ENCODE results near the gene CD74.

The CD74 gene

DNA sequence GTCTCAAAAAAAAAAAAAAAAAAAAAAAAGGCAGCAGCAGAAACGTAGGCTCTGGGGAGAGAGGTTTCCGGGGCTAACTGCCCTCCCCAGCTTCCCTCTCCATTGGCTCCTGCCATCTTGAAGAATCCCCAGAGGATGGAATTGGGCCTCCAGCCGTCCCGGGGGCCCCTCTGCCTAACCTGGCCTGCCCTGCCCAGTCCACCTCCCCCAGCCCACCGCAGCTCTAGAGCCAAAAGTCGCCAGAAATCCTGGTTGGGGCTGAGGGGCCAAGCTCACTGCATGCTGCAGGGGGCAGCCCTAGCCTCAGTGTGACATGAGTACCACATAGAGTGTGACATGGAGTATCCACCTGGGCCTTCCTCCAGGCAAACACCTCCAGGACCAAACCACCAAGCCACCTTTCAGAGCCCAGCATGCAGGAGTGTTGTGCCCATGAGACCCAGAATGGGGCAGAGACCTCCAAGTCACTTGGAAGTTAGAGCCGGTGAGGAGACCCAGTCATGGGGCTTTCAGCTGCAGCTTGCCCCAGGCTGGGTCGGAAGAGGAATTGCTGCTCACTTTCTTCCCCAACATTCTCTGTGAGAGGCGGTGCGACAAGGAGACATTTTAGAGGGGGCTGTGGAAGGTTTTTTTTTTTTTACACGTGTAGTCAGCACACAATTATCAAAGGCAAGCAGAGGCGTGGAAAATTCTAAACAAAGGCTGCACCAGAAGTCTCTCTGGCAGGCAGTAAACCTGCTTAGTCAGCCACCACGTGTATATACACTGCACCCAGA, 17.6 kb downstream of the CD74 start:
- TF ChIP-seq, protein P1, sequence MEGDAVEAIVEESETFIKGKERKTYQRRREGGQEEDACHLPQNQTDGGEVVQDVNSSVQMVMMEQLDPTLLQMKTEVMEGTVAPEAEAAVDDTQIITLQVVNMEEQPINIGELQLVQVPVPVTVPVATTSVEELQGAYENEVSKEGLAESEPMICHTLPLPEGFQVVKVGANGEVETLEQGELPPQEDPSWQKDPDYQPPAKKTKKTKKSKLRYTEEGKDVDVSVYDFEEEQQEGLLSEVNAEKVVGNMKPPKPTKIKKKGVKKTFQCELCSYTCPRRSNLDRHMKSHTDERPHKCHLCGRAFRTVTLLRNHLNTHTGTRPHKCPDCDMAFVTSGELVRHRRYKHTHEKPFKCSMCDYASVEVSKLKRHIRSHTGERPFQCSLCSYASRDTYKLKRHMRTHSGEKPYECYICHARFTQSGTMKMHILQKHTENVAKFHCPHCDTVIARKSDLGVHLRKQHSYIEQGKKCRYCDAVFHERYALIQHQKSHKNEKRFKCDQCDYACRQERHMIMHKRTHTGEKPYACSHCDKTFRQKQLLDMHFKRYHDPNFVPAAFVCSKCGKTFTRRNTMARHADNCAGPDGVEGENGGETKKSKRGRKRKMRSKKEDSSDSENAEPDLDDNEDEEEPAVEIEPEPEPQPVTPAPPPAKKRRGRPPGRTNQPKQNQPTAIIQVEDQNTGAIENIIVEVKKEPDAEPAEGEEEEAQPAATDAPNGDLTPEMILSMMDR (IDR thresholded peaks at IDR 0.05; ENCODE audit: low read depth, low read length, missing control alignments) = no peak
- DNase-seq (ENCODE audit: extremely low read depth, low read depth) = no peak
- H3K4me3 ChIP-seq (replicated peaks; ENCODE audit: low read depth, low read length) = no peak overlapping the region

DNA sequence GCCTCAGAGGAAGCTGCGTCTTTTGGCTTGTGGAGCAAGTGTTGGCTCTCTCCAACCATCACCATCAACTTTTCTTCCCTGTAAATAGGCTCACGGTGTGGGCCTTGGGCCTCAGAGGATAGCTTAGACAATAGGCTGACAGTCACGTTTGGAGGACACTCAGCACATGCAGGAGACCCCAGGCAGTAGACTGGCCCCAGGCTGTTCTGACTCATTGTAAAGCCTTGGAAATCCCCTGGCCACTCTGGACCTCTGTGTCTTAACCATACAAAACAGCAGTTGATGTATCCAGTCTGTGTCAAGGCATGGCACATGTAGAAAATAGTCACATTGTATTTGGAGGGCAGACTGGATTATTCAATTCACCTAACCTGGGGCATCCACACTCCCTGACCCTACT, 18.6 kb downstream of the CD74 start:
- TF ChIP-seq, protein P1 (IDR thresholded peaks at IDR 0.05; ENCODE audit: low read depth, low read length, missing control alignments) = no peak
- no peak overlapping the region for H3K4me3 ChIP-seq (replicated peaks; ENCODE audit: low read depth, low read length)
- no peak for DNase-seq (ENCODE audit: extremely low read depth, low read depth)

DNA sequence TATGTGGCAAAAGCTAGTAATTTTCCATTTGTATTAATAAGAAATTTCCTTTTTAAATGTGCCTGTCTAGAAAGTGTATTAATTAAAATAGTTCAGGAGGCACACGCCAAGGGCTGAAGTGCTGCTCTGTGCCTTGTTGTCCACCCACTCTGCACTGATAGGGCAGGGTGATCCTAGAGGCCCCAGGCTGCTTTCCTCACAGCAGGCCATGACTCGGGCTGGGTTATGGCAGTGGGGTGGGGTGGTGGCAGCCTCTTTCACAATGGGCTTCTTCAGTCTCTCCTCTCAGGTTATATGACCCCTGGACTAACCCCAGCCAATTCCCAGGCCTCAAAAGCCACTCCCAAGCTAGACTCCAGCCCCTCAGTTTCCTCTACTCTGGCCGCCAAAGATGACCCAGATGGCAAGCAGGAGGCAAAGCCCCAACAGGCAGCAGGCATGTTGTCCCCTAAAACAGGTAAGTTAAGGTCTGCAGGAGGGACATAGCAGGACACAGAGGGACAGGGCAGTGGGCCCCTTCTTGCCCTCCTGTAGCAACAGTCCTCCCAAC, 19.5 kb downstream of the CD74 start:
- TF ChIP-seq, protein P1 (IDR thresholded peaks at IDR 0.05; ENCODE audit: low read depth, low read length, missing control alignments) = no peak
- H3K4me3 ChIP-seq (replicated peaks; ENCODE audit: low read depth, low read length) = no peak overlapping the region
- no peak for DNase-seq (ENCODE audit: extremely low read depth, low read depth)

DNA sequence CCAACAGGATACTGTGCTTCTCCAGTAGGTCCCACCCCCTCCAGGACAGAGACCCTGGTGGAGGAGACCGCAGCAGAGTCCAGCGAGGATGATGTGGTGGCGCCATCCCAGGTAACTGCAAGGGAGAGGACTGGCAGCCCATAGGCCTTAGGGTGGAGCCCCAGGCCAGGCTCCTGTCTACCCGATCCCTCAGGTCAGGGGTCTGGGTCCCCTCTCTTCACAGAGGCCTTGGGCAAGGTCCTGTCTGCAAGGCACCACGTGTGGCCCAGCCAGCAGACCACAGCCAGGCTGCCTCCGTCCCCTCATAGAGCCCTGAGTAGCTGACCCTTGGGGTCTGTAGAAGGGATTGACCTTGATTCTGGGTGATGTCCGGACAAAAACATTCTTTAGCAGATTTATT, 20.0 kb downstream of the CD74 start:
- H3K4me3 ChIP-seq (replicated peaks; ENCODE audit: low read depth, low read length) = no peak overlapping the region
- TF ChIP-seq, protein P1 (IDR thresholded peaks at IDR 0.05; ENCODE audit: low read depth, low read length, missing control alignments) = no peak
- DNase-seq (ENCODE audit: extremely low read depth, low read depth) = no peak

DNA sequence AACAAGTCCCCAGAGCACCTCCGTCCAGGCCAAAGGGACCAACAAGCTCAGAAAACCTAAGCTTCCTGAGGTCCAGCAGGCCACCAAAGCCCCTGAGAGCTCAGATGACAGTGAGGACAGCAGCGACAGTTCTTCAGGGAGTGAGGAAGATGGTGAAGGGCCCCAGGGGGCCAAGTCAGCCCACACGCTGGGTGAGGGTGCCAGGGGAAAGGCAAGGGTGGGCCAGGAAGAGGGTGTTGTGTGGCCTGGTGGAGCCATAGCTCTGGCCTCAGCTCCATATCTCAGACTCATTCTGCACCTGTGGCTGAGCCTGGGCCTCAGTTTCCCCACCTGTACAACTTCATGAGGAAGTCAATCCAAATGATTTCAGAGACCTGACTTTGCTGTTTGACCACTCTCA, 20.7 kb downstream of the CD74 start:
- no peak overlapping the region for H3K4me3 ChIP-seq (replicated peaks; ENCODE audit: low read depth, low read length)
- TF ChIP-seq, protein P1 (IDR thresholded peaks at IDR 0.05; ENCODE audit: low read depth, low read length, missing control alignments) = no peak
- no peak for DNase-seq (ENCODE audit: extremely low read depth, low read depth)

DNA sequence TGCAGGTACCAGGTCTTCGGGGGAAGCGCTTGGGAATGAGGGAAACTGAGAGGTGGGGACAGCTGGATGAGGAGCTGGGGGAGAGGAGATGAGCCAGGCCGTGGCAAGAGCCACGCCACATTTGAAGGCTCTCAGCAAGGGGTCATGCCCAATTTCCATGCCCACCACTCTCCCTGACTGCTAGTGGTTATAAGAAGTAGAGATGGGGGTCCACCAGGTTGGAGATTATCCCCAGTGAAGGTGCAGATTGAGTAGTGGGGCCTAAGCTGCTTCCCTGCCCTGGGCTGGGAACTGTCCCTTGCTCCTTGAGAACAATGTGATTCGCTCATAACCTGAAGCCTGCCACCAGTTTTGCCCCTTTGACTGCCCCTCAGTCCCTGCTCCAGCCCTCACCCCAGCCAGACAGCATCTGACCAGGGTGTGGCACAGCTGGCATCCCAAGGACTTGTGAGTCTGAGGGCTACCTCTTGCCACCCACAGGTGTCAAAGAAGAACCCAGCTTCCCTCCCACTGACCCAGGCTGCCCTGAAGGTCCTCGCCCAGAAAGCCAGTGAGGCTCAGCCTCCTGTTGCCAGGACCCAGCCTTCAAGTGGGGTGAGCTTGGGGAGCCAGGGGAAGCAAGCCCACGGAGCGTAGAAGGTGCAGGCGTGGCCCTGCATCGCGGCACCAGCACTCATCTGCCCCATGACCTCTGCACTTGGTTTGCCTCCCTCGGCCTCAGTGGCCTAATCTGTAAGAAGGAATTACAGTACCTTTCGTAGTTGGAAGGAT, 21.5 kb downstream of the CD74 start:
- H3K4me3 ChIP-seq (replicated peaks; ENCODE audit: low read depth, low read length) = no peak overlapping the region
- DNase-seq (ENCODE audit: extremely low read depth, low read depth) = no peak
- TF ChIP-seq, protein P1 (IDR thresholded peaks at IDR 0.05; ENCODE audit: low read depth, low read length, missing control alignments) = no peak

All from HFF-Myc (cell line).